GM23338 (cell line): Measurements from ENCODE around the gene ST14. TPM values are rescaled to one million over a fixed set of nuclear protein-coding genes. Genes with fewer than 3 reads are reported as not detected.

ENCODE experiments used
- ATAC-seq: fragments of 200-7000 bp; cut with Tn5 transposase; 3 replicates; pipeline ENCODE4 v1.9.1; 2020
- DNase-seq: peaks from one replicate; pipeline ENCODE4 v3.0.0-alpha.2; 2015; ENCODE audit warnings: low spot score
- H2AFZ ChIP-seq: fragments of 200-600 bp; sonication (generic); 2 replicates; pipeline ENCODE4 v1.8.0; 2016; ENCODE audit warnings: antibody characterized with exemption, mild to moderate bottlenecking, moderate library complexity
- H3F3A ChIP-seq: fragments of 200-600 bp; sonication (generic); replicated peaks from 2 replicates; pipeline ENCODE4 v1.8.0; 2017; ENCODE audit warnings: antibody characterized with exemption, mixed run types, low read depth
- H3K27ac ChIP-seq: fragments of 200-600 bp; sonication (generic); 2 replicates; pipeline ENCODE4 v1.6.1; 2016; ENCODE audit warnings: low read depth
- H3K27me3 ChIP-seq: fragments of 200-600 bp; sonication (generic); 2 replicates; pipeline ENCODE4 v1.8.0; 2016; ENCODE audit warnings: mild to moderate bottlenecking, mixed run types, moderate library complexity; ENCODE audit not compliant: insufficient read depth
- H3K36me3 ChIP-seq: fragments of 200-600 bp; sonication (generic); 2 replicates; pipeline ENCODE4 v1.8.0; 2016; ENCODE audit warnings: mild to moderate bottlenecking; ENCODE audit not compliant: insufficient read depth
- H3K4me1 ChIP-seq: fragments of 200-600 bp; sonication (generic); 2 replicates; pipeline ENCODE4 v1.8.0; 2016; ENCODE audit warnings: mild to moderate bottlenecking, moderate library complexity; ENCODE audit not compliant: insufficient read depth
- H3K4me2 ChIP-seq: fragments of 200-600 bp; sonication (generic); 2 replicates; pipeline ENCODE4 v1.7.1; 2017; ENCODE audit warnings: mixed run types
- H3K4me3 ChIP-seq: fragments of 200-600 bp; sonication (generic); 2 replicates; pipeline ENCODE4 v1.6.1; 2016; ENCODE audit warnings: mixed run types
- H3K79me2 ChIP-seq: fragments of 200-600 bp; sonication (generic); replicated peaks from 2 replicates; pipeline ENCODE4 v1.8.0; 2017; ENCODE audit warnings: mild to moderate bottlenecking; ENCODE audit not compliant: insufficient read depth
- H3K9me2 ChIP-seq: fragments of 200-600 bp; sonication (generic); 2 replicates; pipeline ENCODE4 v1.8.0; 2017; ENCODE audit not compliant: insufficient read depth
- H4K20me1 ChIP-seq: fragments of 200-600 bp; sonication (generic); replicated peaks from 2 replicates; pipeline ENCODE4 v1.8.0; 2017; ENCODE audit warnings: mild to moderate bottlenecking; ENCODE audit not compliant: insufficient read depth
- H3K27ac Mint-ChIP-seq: 2 replicates; pipeline ENCODE4 v1.8.0; 2020; ENCODE audit warnings: inconsistent platforms, mild to moderate bottlenecking, moderate library complexity, mixed read lengths
- H3K27me3 Mint-ChIP-seq: 3 replicates; pipeline ENCODE4 v1.8.0; 2022; ENCODE audit warnings: low read depth, mild to moderate bottlenecking, moderate library complexity, mixed read lengths, inconsistent platforms; ENCODE audit not compliant: insufficient read depth, poor library complexity
- H3K36me3 Mint-ChIP-seq: 3 replicates; pipeline ENCODE4 v1.8.0; 2021; ENCODE audit warnings: low read depth, mild to moderate bottlenecking, inconsistent platforms, moderate library complexity, mixed read lengths
- H3K4me1 Mint-ChIP-seq: 3 replicates; pipeline ENCODE4 v1.8.0; 2020; ENCODE audit warnings: mild to moderate bottlenecking, inconsistent platforms, mixed read lengths
- H3K4me3 Mint-ChIP-seq: 3 replicates; pipeline ENCODE4 v1.8.0; 2021; ENCODE audit warnings: moderate library complexity, mild to moderate bottlenecking, inconsistent platforms, mixed read lengths
- H3K9me3 Mint-ChIP-seq: 3 replicates; pipeline ENCODE4 v1.8.0; 2020; ENCODE audit warnings: moderate library complexity, mild to moderate bottlenecking, inconsistent platforms, mixed read lengths
- CREB1 ChIP-seq: fragments of 250-450 bp; sonication (Bioruptor Pico); IDR thresholded peaks from 2 replicates; pipeline ENCODE4 v1.5.0; 2020; ENCODE audit warnings: low read depth, mild to moderate bottlenecking, moderate library complexity
- CTCF ChIP-seq, 2 experiments: fragments of 200-600 bp in 1 of 2; sonication (generic) in 1 of 2; conservative IDR thresholded peaks; 2 replicates each; pipeline versions ENCODE4 v1.5.1 to v1.6.1; 2016 to 2017; ENCODE audit warnings: antibody characterized with exemption in 2 of 2, low read depth in 2 of 2, mild to moderate bottlenecking in 2 of 2, moderate library complexity in 1 of 2
- ETS1 ChIP-seq: IDR thresholded peaks from 2 replicates; pipeline ENCODE4 v1.6.1; 2016; ENCODE audit warnings: antibody characterized with exemption
- EZH2 ChIP-seq: fragments of 200-600 bp; sonication (generic); IDR thresholded peaks from one replicate; pipeline ENCODE4 v1.8.0; 2017; ENCODE audit warnings: antibody characterized with exemption, mild to moderate bottlenecking, low read depth; ENCODE audit not compliant: unreplicated experiment
- EZH2phosphoT487 ChIP-seq: fragments of 200-600 bp; sonication (generic); IDR thresholded peaks from one replicate; pipeline ENCODE4 v1.8.1; 2018; ENCODE audit warnings: antibody characterized with exemption; ENCODE audit not compliant: unreplicated experiment
- JUNB ChIP-seq: IDR thresholded peaks from one replicate; pipeline ENCODE4 v1.6.1; 2016; ENCODE audit warnings: antibody characterized with exemption; ENCODE audit not compliant: unreplicated experiment
- NANOG ChIP-seq: IDR thresholded peaks from 2 replicates; pipeline ENCODE4 v1.6.1; 2016; ENCODE audit warnings: antibody characterized with exemption, borderline replicate concordance
- POLR2AphosphoS5 ChIP-seq: IDR thresholded peaks from 2 replicates; pipeline ENCODE4 v1.6.1; 2016; ENCODE audit warnings: antibody characterized with exemption, low read depth
- REST ChIP-seq: IDR thresholded peaks from one replicate; pipeline ENCODE4 v1.6.1; 2018; ENCODE audit warnings: antibody characterized with exemption; ENCODE audit not compliant: unreplicated experiment
- STAT1 ChIP-seq: IDR thresholded peaks from one replicate; pipeline ENCODE4 v1.6.1; 2016; ENCODE audit warnings: antibody characterized with exemption; ENCODE audit not compliant: unreplicated experiment
- ZNF114 ChIP-seq: fragments of 250-450 bp; sonication (Bioruptor Pico); IDR thresholded peaks from 2 replicates; pipeline ENCODE4 v1.5.0; 2020; ENCODE audit warnings: mild to moderate bottlenecking, moderate library complexity
- ZNF331 ChIP-seq: fragments of 250-450 bp; sonication (Bioruptor Pico); IDR thresholded peaks from 2 replicates; pipeline ENCODE4 v1.5.0; 2020; ENCODE audit warnings: low read depth, mild to moderate bottlenecking, moderate library complexity
- ZNF462 ChIP-seq: fragments of 250-450 bp; sonication (Bioruptor Pico); IDR thresholded peaks from 2 replicates; pipeline ENCODE4 v1.5.0; 2020; ENCODE audit warnings: mild to moderate bottlenecking, moderate library complexity
- polyA plus RNA-seq: library from polyadenylated mRNA; unstranded; fragments of >200 nt; fragmentation: Nextera tagmentation; extraction: Ambion mirVana; gene quantifications from 2 replicates; pipeline ENCODE4 v1.2.1, GENCODE V29; 2016
- total RNA-seq: library from RNA; depleted of rRNA; stranded (reverse); fragments of >200 nt; shearing (Covaris generic); gene quantifications from 2 replicates; pipeline ENCODE4 v1.2.3, GENCODE V29; 2014

Gene ST14
- total and polyA plus RNA-seq, 2 experiments from 2014 or later: 7.9 to 32.7 TPM

- no peaks in the 10 kb centered on the region for H3K9me3 Mint-ChIP-seq
- H4K20me1 ChIP-seq: no peaks in the 10 kb centered on the region
- H3K9me2 ChIP-seq: no peaks in the 10 kb centered on the region
- H3K79me2 ChIP-seq: no peaks in the 10 kb centered on the region
- H3K36me3 ChIP-seq: no peaks in the 10 kb centered on the region
- no peak for DNase-seq
- TF ChIP-seq CREB1 (CRISPR knock-in tag): no peak
- no peak for TF ChIP-seq ETS1
- TF ChIP-seq ZNF462 (CRISPR knock-in tag): no peak
- no peak for TF ChIP-seq ZNF114
- no peak for TF ChIP-seq JUNB
- TF ChIP-seq STAT1: no peak
- TF ChIP-seq EZH2phosphoT487: no peak
- TF ChIP-seq POLR2AphosphoS5: no peak
- no peak for TF ChIP-seq ZNF331 (CRISPR knock-in tag)
- TF ChIP-seq EZH2: no peak
- no peak for TF ChIP-seq NANOG
- TF ChIP-seq REST: no peak
- TF ChIP-seq CTCF (conservative IDR thresholded peaks at IDR 0.05; ENCODE audit: low read depth in 2 of 2): no peak
- no peak overlapping the region for H3K4me2 ChIP-seq
- H3K27ac Mint-ChIP-seq: no peak overlapping the region
- no peak overlapping the region for H3K4me3 Mint-ChIP-seq
- no peak; the same call in 1 of the 3 replicates for ATAC-seq
- H3K36me3 Mint-ChIP-seq: no peaks in the 10 kb centered on the region; the same call in 2 of the 3 replicates
- H3K4me1 Mint-ChIP-seq: peaks cover 12% of the 10 kb centered on the region
- peaks cover 14% of the 10 kb centered on the region for H3K27me3 Mint-ChIP-seq
- H3K4me1 ChIP-seq: peaks cover 6% of the 10 kb centered on the region
- H3K27me3 ChIP-seq: no peaks in the 10 kb centered on the region
- H3K4me3 ChIP-seq: no peak overlapping the region
- H2AFZ ChIP-seq: no peak overlapping the region
- H3K27ac ChIP-seq: no peak overlapping the region
- H3F3A ChIP-seq: no peaks in the 10 kb centered on the region
Measured at GRCh38 chr11:130212431-130212961, 52.9 kb downstream of the ST14 start.
